GM21737 (cell line): Measurements from ENCODE around the gene GANAB.
"Not testable (repeated sequence)": the region's sequence is repeated elsewhere in the genome, so short reads cannot be mapped to it uniquely, and the experiment has no call there.

Experiments
- ATAC-seq: cut with Tn5 transposase; IDR thresholded peaks from one replicate; pipeline ENCODE4 v1.9.1; 2021; ENCODE audit warnings: mild to moderate bottlenecking, moderate library complexity; ENCODE audit not compliant: unreplicated experiment

Gene GANAB

DNA sequence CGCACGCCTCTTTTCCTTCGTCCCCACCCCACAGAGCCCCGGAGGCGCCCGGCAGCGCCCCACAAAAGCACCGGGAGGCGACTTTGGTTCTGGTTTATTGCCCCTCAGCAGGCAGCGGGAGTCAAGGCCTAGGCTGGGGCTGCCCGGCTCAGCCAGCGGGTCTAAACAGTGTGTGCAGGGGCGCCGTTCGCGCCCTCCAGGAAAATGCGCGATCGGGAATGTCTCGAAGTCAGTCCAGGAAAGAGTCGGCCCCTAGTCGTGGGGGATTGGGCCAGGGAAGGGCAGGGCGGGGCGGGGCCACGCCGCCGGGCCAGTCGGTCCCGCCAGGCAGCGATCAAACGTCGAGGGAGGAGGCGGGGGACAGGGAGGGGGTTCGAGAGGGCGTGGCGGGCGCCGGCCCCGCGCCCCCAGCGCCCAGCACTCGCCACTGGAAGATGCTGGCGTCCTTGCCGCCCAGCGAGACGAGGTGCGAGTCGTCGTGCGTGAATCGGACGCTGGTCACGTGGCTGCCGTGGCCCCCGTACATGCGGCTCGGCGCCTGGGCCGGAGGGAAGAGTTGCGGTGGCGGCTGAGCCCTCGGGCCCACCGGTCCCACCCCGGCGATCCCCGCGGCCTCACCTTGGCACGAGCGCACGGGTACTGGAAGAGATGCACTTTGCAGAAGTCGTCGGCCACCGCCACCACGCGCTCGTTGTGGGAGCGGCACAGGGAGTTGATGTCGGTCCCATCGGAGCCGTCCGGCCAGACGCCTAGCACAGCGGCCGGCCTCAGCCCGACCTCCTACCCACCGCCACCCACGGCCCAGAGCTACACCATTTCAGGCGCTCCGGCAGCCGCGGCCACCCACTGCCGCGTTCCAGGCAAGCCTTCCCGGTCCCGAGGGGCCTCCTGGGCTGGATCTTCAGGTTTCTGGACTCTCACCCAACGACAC lies 44.0 kb downstream of the GANAB start:
- no peak for ATAC-seq

DNA sequence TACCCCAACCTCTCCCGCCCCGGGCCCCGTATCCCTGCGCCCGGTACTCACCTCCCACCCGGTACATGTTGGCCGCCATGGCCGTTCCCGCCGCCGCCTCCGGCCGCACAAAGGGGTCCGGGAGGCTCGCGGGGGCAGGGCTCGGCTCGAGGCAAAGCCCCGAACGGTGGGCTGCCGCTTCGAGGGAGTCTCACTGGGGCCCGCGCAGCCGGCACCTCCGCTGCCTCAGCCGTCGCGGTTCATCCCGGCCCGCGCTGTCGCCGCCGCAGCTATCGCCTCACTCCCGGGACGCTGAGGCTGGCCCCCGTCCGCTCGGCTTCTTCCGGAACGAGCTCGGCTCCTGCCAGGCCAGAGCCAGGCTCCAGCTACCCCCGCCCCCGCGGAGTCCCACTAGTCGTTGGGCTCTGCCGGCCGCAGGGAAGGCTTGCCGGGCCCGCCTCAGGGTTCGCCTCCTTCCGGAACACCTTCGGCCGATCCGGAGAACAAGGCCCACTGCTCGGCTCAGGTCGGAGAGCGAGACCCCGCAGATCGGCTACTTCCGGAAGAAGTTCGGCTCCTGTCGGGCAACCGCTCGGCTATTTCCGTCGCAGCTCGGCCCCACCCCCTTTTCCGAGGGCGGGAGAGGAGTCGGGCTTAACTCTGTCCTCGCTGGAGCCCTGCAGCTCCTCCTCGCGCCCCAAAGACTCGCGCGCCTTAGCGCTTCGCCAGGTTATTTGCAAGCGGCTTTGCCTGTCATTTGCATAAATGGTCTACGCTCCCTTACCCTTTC lies 44.9 kb downstream of the GANAB start, which contains the start of gene MTA2:
Gene MTA2, minus strand, starts transcription at position 494 of the 769 bp plus-strand sequence. Its CDS starts 415 bp downstream, at position 79.
- ATAC-seq: peak; percentile 70

DNA sequence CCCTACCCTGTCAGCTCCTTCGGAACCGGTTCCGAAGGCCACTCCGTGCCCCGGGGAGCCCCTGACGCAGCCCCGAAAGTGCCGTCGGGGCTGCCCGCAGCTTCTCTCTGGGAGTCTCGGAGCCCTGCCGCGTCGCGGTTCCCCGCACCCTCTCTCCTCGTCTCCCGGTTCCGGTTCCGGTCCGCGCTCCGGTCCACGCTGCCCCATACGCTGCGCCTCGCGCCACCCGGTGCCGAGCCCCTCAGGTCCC lies 45.4 kb downstream of the GANAB start:
- no peak for ATAC-seq

GRCh38 chr11:62600367-62601121 lies 45.9 kb downstream of the GANAB start:
- ATAC-seq: no peak

- no peak for ATAC-seq
These were observed 46.5 kb downstream of the GANAB start for GRCh38 chr11:62599901-62600300.

DNA sequence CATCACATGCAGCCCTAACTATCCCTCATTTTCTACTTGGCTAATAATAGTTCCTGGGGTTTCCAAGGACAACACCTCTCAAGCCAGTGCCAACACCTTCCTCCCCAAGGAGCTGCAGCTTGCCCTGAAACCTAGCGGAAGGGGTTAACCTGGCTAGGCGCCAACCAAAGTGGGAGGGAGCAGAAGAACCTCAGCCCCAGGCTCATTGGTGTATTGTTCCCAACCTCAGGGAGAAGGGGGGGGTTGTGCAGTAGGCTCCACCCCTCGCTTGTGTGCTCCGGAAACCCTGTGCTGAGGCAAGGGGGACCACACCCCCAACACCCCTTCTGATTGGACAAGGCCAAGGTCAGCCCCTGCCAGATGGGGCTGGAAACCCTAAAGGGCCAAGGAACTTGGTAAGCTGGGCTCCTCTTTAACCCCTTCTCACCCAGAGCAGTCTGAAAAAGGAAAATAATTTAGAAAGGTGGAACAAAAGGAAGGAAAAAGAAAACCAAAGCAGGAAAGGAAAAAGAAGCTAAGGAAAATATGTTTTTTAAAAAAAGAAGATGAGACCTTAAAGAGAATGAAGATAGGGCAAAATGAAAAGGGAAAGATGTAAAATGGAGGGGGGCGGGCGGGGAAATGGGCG lies 47.2 kb downstream of the GANAB start:
- peak; percentile 40 for ATAC-seq

DNA sequence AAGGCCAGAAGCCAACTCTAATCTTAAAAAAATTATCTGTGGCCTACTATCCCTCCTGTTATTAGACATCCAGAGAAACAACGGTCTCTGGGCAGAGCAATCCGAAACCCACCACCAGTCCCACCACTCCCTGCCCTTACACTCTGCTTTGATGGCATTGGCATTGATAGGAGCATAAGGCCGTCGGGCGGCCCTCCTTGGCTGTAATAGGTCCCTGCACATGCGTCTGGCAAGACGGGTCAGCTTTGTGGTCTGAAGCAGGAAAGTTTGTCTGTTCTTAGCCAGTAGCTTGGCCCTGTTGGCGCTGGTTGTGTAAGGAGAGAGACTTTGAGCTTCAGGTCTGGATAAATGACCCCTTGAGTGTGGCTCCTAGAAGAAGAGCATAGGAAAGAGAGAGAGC lies 51.3 kb downstream of the GANAB start:
- no peak for ATAC-seq

GRCh38 chr11:62593434-62594044 lies 52.9 kb downstream of the GANAB start:
- no peak for ATAC-seq

- no peak for ATAC-seq
These were observed 53.4 kb downstream of the GANAB start for GRCh38 chr11:62592989-62593421.

GRCh38 chr11:62592146-62592815 lies 54.1 kb downstream of the GANAB start:
- no peak for ATAC-seq

DNA sequence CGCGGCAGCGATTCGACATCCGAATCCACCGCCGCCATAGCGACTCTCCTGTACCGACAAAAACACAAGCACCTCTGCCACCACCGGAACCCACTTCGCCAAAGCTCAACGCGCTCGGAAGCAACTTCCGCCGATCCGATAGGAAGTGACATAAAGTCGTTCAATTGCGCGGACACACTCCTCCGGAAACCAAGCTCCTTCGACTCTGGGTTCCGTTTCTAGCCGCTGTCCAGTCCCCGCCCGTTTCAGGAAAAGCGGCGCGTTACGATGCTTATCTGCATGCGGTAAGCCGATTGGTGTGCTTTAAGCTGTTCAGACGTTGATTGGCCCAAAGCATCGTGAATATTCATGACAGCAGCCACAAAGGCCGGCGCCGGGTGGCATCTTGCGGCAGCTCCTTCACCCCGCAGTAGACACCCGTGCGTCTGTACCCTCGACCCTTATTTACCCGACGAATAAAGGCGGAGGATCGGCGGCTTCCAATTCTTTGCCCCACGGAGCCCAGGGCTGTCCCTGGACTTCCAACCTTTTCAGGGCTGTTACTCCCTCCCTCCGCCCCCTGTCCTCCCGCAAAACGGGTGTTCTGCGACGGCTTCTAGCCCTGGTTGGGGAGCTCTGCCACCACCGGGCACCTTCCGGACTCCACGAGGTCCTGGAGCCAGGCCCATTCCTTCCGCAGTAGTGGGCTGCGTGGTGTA lies 54.8 kb downstream of the GANAB start, which contains the start of gene TUT1:
Gene TUT1, minus strand, starts transcription at position 76 of the 698 bp plus-strand sequence. Its CDS starts 38 bp downstream, at position 38.
- ATAC-seq: peak; percentile 73

DNA sequence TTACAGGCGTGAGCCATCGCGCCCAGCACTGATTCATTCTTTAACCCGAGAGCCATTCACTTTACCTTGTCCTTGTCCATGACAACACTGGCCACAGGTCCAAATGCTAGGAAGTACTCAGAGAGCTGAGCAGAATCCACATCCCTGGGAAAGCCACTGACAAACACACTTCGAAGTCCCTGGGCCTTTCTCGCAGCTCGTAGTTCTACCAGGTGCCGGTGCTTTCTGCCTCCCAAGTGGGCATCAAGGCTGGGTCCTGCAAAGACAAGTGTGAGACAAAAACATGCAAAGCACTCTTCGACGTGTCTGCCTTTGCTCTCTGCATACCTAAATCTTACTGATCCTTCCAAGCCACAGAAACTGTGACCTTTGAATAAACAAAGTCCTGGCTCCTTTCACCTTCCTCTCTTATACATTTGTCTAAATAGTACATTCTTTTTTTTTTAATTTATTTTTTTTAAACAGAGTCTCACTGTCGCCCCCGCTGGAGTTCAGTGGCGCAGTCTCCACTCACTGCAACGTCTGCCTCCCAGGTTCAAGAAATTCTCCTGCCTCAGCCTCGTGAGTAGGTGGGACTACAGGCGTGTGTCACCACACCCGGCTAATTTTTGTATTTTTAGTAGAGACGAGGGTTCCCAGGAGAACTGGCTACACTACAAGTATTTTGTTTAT lies 57.3 kb downstream of the GANAB start:
- no peak for ATAC-seq

GRCh38 chr11:62585356-62585755 lies 61.1 kb downstream of the GANAB start:
- not testable (repeated sequence) for ATAC-seq

GRCh38 chr11:62581735-62582134 lies 64.7 kb downstream of the GANAB start:
- ATAC-seq: not testable (repeated sequence)

- no peak for ATAC-seq
These were observed 65.3 kb downstream of the GANAB start for GRCh38 chr11:62580959-62581715.

DNA sequence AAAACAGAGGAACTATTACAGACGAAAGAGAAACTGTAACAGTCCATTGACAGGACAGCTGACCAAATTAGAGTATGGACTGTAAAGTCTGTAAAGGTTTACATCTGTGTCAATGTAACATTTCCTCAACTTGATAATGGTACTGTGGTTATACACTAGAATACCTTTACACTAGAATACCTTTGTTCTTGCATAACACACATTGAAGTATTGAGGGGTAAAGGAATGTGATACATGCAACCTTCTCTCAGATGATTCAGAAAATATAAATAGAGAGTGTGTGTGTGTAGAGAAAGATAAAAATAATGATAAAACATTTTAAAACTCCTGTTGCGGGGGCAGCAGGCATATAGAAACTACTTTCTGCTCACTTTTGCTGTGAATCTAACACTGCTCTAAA lies 67.2 kb downstream of the GANAB start:
- no peak for ATAC-seq

- no peak for ATAC-seq
These were observed 67.9 kb downstream of the GANAB start for GRCh38 chr11:62578541-62578940.
